HG02840 (cell line): ENCODE data around the gene TLDC2.
A peak's percentile ranks its signal among the peaks of the same experiment; 100 is the strongest.
"Not testable (repeated sequence)": the region's sequence is repeated elsewhere in the genome, so short reads cannot be mapped to it uniquely, and the experiment has no call there.

Source experiments
- ATAC-seq: cut with Tn5 transposase; IDR thresholded peaks from one replicate; pipeline ENCODE4 v1.9.1; 2021; ENCODE audit warnings: mild to moderate bottlenecking, moderate library complexity, moderate number of reproducible peaks; ENCODE audit not compliant: unreplicated experiment, low FRiP score

TLDC2 gene

GRCh38 chr20:36875702-36876472, at the start of gene TLDC2:
Gene TLDC2, plus strand, starts transcription at chr20:36876138. Its CDS starts 37 bp downstream, at chr20:36876175.
- no peak for ATAC-seq

DNA sequence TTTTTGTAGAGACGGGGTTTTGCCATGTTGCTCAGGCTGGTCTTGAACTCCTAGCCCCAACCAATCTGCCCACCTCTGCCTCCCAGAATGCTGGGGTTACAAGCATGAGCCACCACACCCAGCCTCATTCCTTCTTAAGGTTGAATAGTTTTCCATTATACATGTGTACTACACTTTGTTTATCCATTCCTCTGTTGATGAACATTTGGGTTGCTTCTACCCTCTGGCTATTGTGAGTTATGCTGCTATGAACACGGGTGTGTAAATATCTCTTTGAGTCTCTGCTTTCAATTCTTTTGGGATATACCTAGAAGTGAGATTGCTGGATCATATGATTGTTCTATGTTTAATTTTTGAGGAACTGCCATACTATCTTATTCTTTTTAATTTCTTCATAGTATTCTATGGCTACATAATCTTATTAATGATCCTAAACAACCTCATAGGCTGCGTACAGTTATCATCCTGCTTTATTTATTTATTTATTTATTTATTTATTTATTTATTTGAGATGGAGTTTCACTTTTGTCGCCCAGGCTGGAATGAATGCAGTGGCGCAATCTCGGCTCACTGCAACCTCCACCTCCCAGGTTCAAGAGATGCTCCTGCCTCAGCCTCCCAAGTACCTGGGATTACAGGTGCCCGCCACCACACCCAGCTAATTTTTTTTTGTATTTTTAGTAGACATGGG, 49.2 kb upstream of the TLDC2 start:
- no peak for ATAC-seq

GRCh38 chr20:36827541-36828279, 48.2 kb upstream of the TLDC2 start:
- peak; percentile 65 for ATAC-seq

GRCh38 chr20:36830791-36831691, 44.9 kb upstream of the TLDC2 start:
- ATAC-seq, result no peak

- no peak for ATAC-seq
These were observed 43.1 kb upstream of the TLDC2 start for GRCh38 chr20:36832791-36833190.

GRCh38 chr20:36833275-36834020, 42.5 kb upstream of the TLDC2 start:
- no peak for ATAC-seq

GRCh38 chr20:36835025-36835424, 40.9 kb upstream of the TLDC2 start:
- no peak for ATAC-seq

- peak; percentile 68 for ATAC-seq
These were observed 40.3 kb upstream of the TLDC2 start for GRCh38 chr20:36835453-36836198.

DNA sequence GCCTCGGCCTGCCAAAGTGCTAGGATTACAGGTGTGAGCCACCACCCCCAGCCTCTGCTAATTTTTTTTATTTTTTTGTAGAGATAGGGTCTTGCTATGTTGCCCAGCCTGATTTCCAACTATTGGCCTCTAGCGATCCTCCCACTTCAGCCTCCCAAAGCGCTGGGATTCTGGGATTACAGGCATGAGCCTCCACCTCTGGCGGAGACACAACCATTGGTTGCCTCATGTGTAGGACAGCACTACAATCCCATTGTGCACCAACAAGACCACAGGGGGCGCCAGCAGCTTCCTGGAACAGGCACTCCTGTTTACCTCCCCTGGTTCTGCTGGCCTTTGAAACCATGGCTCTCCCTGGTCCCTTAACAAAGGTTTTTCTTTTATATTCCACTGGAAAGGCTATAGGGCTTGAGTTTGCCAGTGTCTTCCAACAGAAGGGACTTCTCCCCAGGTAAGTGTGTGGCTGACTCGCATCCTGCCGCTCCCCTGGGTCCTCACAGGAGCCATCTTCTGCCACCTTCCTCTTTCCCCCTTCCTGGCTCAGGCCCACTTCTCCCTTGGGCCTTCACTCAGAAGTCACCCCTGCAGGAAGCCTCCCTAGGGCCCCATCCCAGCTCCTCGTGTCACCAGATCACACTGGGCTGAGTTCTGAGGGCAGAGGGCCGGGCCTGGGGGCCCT, 39.2 kb upstream of the TLDC2 start:
- no peak for ATAC-seq

GRCh38 chr20:36838376-36838775, 37.6 kb upstream of the TLDC2 start:
- ATAC-seq, result not testable (repeated sequence)

DNA sequence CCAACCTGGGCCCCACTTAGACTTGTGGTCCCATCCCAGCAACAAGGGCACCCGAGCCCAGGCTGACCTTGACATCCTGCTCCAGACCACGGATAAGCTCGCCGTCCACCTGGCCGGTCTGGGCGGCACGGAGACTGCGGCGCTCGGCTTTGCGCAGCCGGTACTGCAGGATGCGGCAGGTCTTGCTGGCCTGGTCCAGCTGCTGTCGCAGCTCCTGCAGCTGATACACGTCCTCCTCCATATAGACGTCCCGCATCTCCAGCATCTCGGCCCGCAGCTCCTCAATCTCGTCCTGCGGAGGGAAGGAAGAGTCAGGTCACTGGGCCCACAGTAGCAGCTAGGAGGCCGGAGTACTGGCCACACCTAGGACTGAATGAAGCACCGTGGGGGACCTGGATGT, 36.8 kb upstream of the TLDC2 start:
- no peak for ATAC-seq

DNA sequence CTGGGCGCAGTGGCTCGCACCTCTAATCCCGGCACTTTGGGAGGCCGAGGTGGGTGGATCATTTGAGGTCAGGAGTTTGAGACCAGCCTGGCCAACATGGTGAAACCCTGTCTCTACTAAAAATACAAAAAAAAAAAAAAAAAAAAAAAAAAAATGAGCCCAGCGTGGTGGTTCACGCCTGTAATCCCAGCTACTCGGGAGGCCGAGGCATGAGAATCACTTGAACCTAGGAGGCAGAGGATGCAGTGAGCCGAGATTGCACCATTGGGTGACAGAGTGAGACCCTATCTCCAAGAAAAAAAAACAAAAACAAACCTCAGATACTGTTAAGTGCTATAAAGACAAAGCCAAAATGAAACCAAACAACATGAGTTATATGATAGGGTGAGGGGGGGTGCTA, 34.9 kb upstream of the TLDC2 start:
- not testable (repeated sequence) for ATAC-seq

- ATAC-seq, result no peak
These were observed 30.5 kb upstream of the TLDC2 start for GRCh38 chr20:36845288-36845971.

GRCh38 chr20:36847009-36847709, 28.8 kb upstream of the TLDC2 start:
- ATAC-seq, result no peak

GRCh38 chr20:36847710-36848040, 28.3 kb upstream of the TLDC2 start:
- ATAC-seq, result no peak

GRCh38 chr20:36848078-36848660, 27.8 kb upstream of the TLDC2 start:
- no peak for ATAC-seq

GRCh38 chr20:36848677-36849076, 27.3 kb upstream of the TLDC2 start:
- no peak for ATAC-seq
